ENCODE measurements around the gene NACC2. TPM values are rescaled to one million over a fixed set of nuclear protein-coding genes. Genes with fewer than 3 reads are reported as not detected.

Gene NACC2
- polyA plus RNA-seq, 4 donors = 6.9 to 9.9 (median 9.6) TPM

Other genes starting within 250 kb of the NACC2 start
- gene CAMSAP1, start 187.7 kb downstream of the NACC2 start, polyA plus RNA-seq (ENCODE audit: insufficient read length in 4 of 4) = 10 to 100 TPM; 21.9 to 28.1 (median 23.9) TPM
- 10 to 100 TPM; 28.4 to 38.1 (median 34.6) TPM for gene UBAC1, start 133.9 kb downstream of the NACC2 start, polyA plus RNA-seq (ENCODE audit: insufficient read length in 4 of 4)
- 10 to 100 TPM; 15.9 to 27.6 (median 20.1) TPM for gene TMEM250, start 23.6 kb upstream of the NACC2 start, polyA plus RNA-seq (ENCODE audit: insufficient read length in 4 of 4)
- gene LHX3, start 109.8 kb upstream of the NACC2 start, polyA plus RNA-seq (ENCODE audit: insufficient read length in 4 of 4) = not detected
- 10 to 100 TPM; 15.9 to 22.0 (median 17.0) TPM for gene QSOX2, start 150.5 kb upstream of the NACC2 start, polyA plus RNA-seq (ENCODE audit: insufficient read length in 4 of 4)
- gene CCDC187, start 208.8 kb upstream of the NACC2 start, polyA plus RNA-seq (ENCODE audit: insufficient read length in 4 of 4) = 1 to 10 TPM; 2.2 to 4.9 (median 2.9) TPM
- gene GPSM1, start 232.2 kb upstream of the NACC2 start, polyA plus RNA-seq (ENCODE audit: insufficient read length in 4 of 4) = 10 to 100 TPM; 22.7 to 48.8 (median 42.0) TPM